ENCODE measurements around the gene ANKH. TPM values are rescaled to one million over a fixed set of nuclear protein-coding genes. Genes with fewer than 3 reads are reported as not detected.

ANKH gene
- total and polyA plus RNA-seq, 10 of the 15 experiments (the other 5 are each of a cell fraction or from before 2014, with no cell fraction given), result 2.1 to 43.9 (median 14.4) TPM

GRCh38 chr5:14724633-14725032 is 146.9 kb downstream of the ANKH start:
- no peak overlapping the region for H3K27ac ChIP-seq (ENCODE audit: control insufficient read depth, insufficient read depth)
- ATAC-seq, result no peak
- no peaks in the 10 kb centered on the region for H3K36me3 ChIP-seq (ENCODE audit: control insufficient read depth in 2 of 2, insufficient read depth in 2 of 2, low read length in 1 of 2)
- H2AFZ ChIP-seq (ENCODE audit: control insufficient read depth, low read depth, low read length), result no peak overlapping the region
- SMC1A ChIA-PET (ENCODE audit: uncharacterized antibody, unreplicated experiment), result interaction anchor here (0.5 to 6.9 kb wide), 11 partner anchors 11 to 290 kb away, joined by 3 to 90 read pairs (median 4); no protein-coding TSS in a partner anchor
- no peak overlapping the region for H3K9ac ChIP-seq (ENCODE audit: control insufficient read depth, insufficient read depth, low read length)
- RAD21 ChIA-PET (ENCODE audit: unreplicated experiment), result interaction anchor here (4.2 kb wide), 1 partner anchor 279 kb away, joined by 65 read pairs; no protein-coding TSS in a partner anchor
- no peaks in the 10 kb centered on the region for H4K20me1 ChIP-seq (ENCODE audit: control insufficient read depth, insufficient read depth)
- H3K4me2 ChIP-seq (ENCODE audit: control insufficient read depth, insufficient read depth), result no peak overlapping the region
- H3K4me3 ChIP-seq, result no peak overlapping the region
- FAIRE-seq, result no peak
- DNase-seq (ENCODE audit: low read depth, low spot score), result no peak
- in situ Hi-C loops (cut with MboI), result loop anchor here (5.0 to 25.0 kb wide), 2 partner anchors 278 to 1738 kb away; partner anchors contain the start of gene ZNF622
- H3K4me1 ChIP-seq (ENCODE audit: control insufficient read depth, insufficient read depth, low read length), result no peaks in the 10 kb centered on the region
- POLR2A ChIA-PET, result no interaction called here
- no peak for TF ChIP-seq ZNF622 (IDR thresholded peaks at IDR 0.05)
- TF ChIP-seq REST (IDR thresholded peaks at IDR 0.05; ENCODE audit: low read depth, low read length), result no peak
- TF ChIP-seq, protein P1, sequence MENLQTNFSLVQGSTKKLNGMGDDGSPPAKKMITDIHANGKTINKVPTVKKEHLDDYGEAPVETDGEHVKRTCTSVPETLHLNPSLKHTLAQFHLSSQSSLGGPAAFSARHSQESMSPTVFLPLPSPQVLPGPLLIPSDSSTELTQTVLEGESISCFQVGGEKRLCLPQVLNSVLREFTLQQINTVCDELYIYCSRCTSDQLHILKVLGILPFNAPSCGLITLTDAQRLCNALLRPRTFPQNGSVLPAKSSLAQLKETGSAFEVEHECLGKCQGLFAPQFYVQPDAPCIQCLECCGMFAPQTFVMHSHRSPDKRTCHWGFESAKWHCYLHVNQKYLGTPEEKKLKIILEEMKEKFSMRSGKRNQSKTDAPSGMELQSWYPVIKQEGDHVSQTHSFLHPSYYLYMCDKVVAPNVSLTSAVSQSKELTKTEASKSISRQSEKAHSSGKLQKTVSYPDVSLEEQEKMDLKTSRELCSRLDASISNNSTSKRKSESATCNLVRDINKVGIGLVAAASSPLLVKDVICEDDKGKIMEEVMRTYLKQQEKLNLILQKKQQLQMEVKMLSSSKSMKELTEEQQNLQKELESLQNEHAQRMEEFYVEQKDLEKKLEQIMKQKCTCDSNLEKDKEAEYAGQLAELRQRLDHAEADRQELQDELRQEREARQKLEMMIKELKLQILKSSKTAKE (IDR thresholded peaks at IDR 0.05; ENCODE audit: low read depth, poor library complexity, severe bottlenecking), result no peak
- no peak for TF ChIP-seq CBX5 (IDR thresholded peaks at IDR 0.05; ENCODE audit: low read depth)
- TF ChIP-seq ZBED1 (IDR thresholded peaks at IDR 0.05; ENCODE audit: borderline replicate concordance), result no peak
- no peak for TF ChIP-seq GATAD2B (conservative IDR thresholded peaks at IDR 0.05; ENCODE audit: low read depth)
- no peak for TF ChIP-seq ATF2 (IDR thresholded peaks at IDR 0.05; ENCODE audit: low read length)
- CTCF ChIA-PET, result interaction anchor here (0.6 to 12.1 kb wide), 3 partner anchors 149 to 278 kb away, joined by 3 to 213 read pairs (median 7); no protein-coding TSS in a partner anchor
- H3K79me2 ChIP-seq (ENCODE audit: control insufficient read depth, insufficient read depth, low read length), result no peaks in the 10 kb centered on the region
- WGBS (ENCODE audit: insufficient coverage, insufficient replicate concordance, low lambda C conversion rate, missing lambda C conversion rate), result 80% methylated on average over 10 of the region's 10 CpGs
- H3K9me3 ChIP-seq (replicated peaks; ENCODE audit: control insufficient read depth, insufficient read depth, low read length), result no peaks in the 10 kb centered on the region
- H3K27me3 ChIP-seq (replicated peaks in 1 of 2; ENCODE audit: control insufficient read depth in 2 of 2, insufficient read depth in 2 of 2, low read length in 1 of 2), result no peaks in the 10 kb centered on the region
- BruUV-seq (replicated peaks), result no TSS peak
- intact Hi-C loops (cut with micrococcal nuclease; ENCODE audit: unreplicated experiment), result loop anchor here (5.0 kb wide), 1 partner anchor 223 kb away; no protein-coding TSS in a partner anchor

All from GM12878 (cell line).